ENCODE results near the gene KRTAP12-2. TPM values are rescaled to one million over a fixed set of nuclear protein-coding genes. Genes with fewer than 3 reads are reported as not detected.

The KRTAP12-2 gene
- total and polyA plus RNA-seq, 2 donors from 2014 or later = not detected

GRCh38 chr21:44677881-44678280 is 11.2 kb upstream of the KRTAP12-2 start:
- FAIRE-seq (no peak), DNase-seq (no peak)
- TF ChIP-seq CTCF (IDR thresholded peaks at IDR 0.05; ENCODE audit: borderline replicate concordance, extremely low read depth, insufficient read depth) = no peak
- H3K27me3 ChIP-seq (ENCODE audit: control insufficient read depth, insufficient read depth, low read length) = no peaks in the 10 kb centered on the region
- H3K4me1 ChIP-seq (ENCODE audit: control insufficient read depth in 2 of 3, insufficient read depth in 2 of 3, low read depth in 1 of 3, low read length in 3 of 3) = no peaks in the 10 kb centered on the region
- intact Hi-C loops (cut with DNase I) = no loop called here
- no peak overlapping the region for H3K9ac ChIP-seq (ENCODE audit: low read length in 3 of 3)
- H3K4me3 ChIP-seq (ENCODE audit: low read length in 3 of 3) = no peak overlapping the region
- H3K36me3 ChIP-seq (ENCODE audit: control insufficient read depth in 2 of 3, insufficient read depth in 3 of 3, low read length in 3 of 3) = no peaks in the 10 kb centered on the region
- H3K9me3 ChIP-seq (ENCODE audit: control insufficient read depth in 2 of 3, insufficient read depth in 1 of 3, low read length in 3 of 3) = no peaks in the 10 kb centered on the region
- H3K27ac ChIP-seq (ENCODE audit: low read depth in 2 of 2, low read length in 2 of 2) = no peak overlapping the region

- Histone ChIP-seq H3K27ac (ENCODE audit: low read depth in 2 of 2, low read length in 2 of 2) (no peak overlapping the region), H3K9me3 (ENCODE audit: control insufficient read depth in 2 of 3, insufficient read depth in 1 of 3, low read length in 3 of 3) (peaks cover 0 to 2% (median 0%) of the 10 kb centered on the region in 3 donors), H3K4me3 (ENCODE audit: low read length in 3 of 3) (no peak overlapping the region), H3K4me1 (ENCODE audit: control insufficient read depth in 2 of 3, insufficient read depth in 2 of 3, low read depth in 1 of 3, low read length in 3 of 3) (no peaks in the 10 kb centered on the region), H3K9ac (ENCODE audit: low read length in 3 of 3) (no peak overlapping the region), H3K36me3 (ENCODE audit: control insufficient read depth in 2 of 3, insufficient read depth in 3 of 3, low read length in 3 of 3) (no peaks in the 10 kb centered on the region), H3K27me3 (ENCODE audit: control insufficient read depth, insufficient read depth, low read length) (no peaks in the 10 kb centered on the region)
- TF ChIP-seq CTCF (IDR thresholded peaks at IDR 0.05; ENCODE audit: borderline replicate concordance, extremely low read depth, insufficient read depth) = no peak
- FAIRE-seq (no peak), DNase-seq (no peak)
- intact Hi-C loops (cut with DNase I) = no loop called here
Measured at GRCh38 chr21:44671911-44672310, 5.2 kb upstream of the KRTAP12-2 start.

- no peak overlapping the region for H3K4me3 ChIP-seq (ENCODE audit: low read length in 3 of 3)
- no peak for TF ChIP-seq CTCF (IDR thresholded peaks at IDR 0.05; ENCODE audit: borderline replicate concordance, extremely low read depth, insufficient read depth)
- H3K9ac ChIP-seq (ENCODE audit: low read length in 3 of 3) = no peak overlapping the region
- H3K36me3 ChIP-seq (ENCODE audit: control insufficient read depth in 2 of 3, insufficient read depth in 3 of 3, low read length in 3 of 3) = no peaks in the 10 kb centered on the region
- no peak for DNase-seq
- H3K27me3 ChIP-seq (ENCODE audit: control insufficient read depth, insufficient read depth, low read length) = no peaks in the 10 kb centered on the region
- FAIRE-seq = no peak
- no peak overlapping the region for H3K27ac ChIP-seq (ENCODE audit: low read depth in 2 of 2, low read length in 2 of 2)
- intact Hi-C loops (cut with DNase I) = no loop called here
- no peaks in the 10 kb centered on the region for H3K4me1 ChIP-seq (ENCODE audit: control insufficient read depth in 2 of 3, insufficient read depth in 2 of 3, low read depth in 1 of 3, low read length in 3 of 3)
- H3K9me3 ChIP-seq (ENCODE audit: control insufficient read depth in 2 of 3, insufficient read depth in 1 of 3, low read length in 3 of 3) = peaks cover 0 to 2% (median 0%) of the 10 kb centered on the region in 3 donors
Measured at GRCh38 chr21:44670642-44671432, 4.1 kb upstream of the KRTAP12-2 start.
